Lower leg skin (tissue), 4 donors: ENCODE results near the gene FZD4. TPM values are rescaled to one million over a fixed set of nuclear protein-coding genes. Genes with fewer than 3 reads are reported as not detected.

Experiments
- DNase-seq, 2 donors: peaks; one replicate each; pipeline ENCODE4 v3.0.0-alpha.2; 2019; ENCODE audit warnings: low spot score in 2 of 2
- H3K4me3 ChIP-seq: fragments of 200-600 bp; sonication (generic); 2 replicates; pipeline ENCODE4 v1.5.1; 2017; ENCODE audit warnings: mild to moderate bottlenecking, low read depth; ENCODE audit not compliant: poor library complexity, severe bottlenecking
- POLR2A ChIP-seq, 2 donors: fragments of 450-650 bp; IDR thresholded peaks; one replicate each; pipeline ENCODE4 v1.6.1; 2016 to 2017; ENCODE audit warnings: antibody characterized with exemption in 2 of 2, mild to moderate bottlenecking in 1 of 2, moderate library complexity in 1 of 2
- WGBS, 2 donors: methylation state at CpG; one replicate each; pipeline ENCODE4 v1.1.5; 2018; 5-methylcytosine and 5-hydroxymethylcytosine counted together
- intact Hi-C: fragments of 100-400 bp; cut with DNase I; formaldehyde crosslinking; loops from one replicate; pipeline ENCODE4 v1.15.0; 2023; ENCODE audit warnings: low total_unique reads
- total RNA-seq, 4 donors: library from RNA; depleted of rRNA; stranded (reverse); fragments of >200 nt; gene quantifications; one replicate each; pipeline ENCODE4 v1.1.0, GENCODE V29; 2016
- TF ChIP-seq, protein P1 (sequence below), 3 donors: fragments of 450-650 bp; IDR thresholded peaks; one replicate each; pipeline ENCODE4 v1.5.1; 2016; ENCODE audit warnings: antibody characterized with exemption in 3 of 3, mild to moderate bottlenecking in 3 of 3, moderate library complexity in 2 of 3

Gene FZD4
- total RNA-seq, 4 donors from 2014 or later: 10.6 to 15.8 (median 12.9) TPM

DNA sequence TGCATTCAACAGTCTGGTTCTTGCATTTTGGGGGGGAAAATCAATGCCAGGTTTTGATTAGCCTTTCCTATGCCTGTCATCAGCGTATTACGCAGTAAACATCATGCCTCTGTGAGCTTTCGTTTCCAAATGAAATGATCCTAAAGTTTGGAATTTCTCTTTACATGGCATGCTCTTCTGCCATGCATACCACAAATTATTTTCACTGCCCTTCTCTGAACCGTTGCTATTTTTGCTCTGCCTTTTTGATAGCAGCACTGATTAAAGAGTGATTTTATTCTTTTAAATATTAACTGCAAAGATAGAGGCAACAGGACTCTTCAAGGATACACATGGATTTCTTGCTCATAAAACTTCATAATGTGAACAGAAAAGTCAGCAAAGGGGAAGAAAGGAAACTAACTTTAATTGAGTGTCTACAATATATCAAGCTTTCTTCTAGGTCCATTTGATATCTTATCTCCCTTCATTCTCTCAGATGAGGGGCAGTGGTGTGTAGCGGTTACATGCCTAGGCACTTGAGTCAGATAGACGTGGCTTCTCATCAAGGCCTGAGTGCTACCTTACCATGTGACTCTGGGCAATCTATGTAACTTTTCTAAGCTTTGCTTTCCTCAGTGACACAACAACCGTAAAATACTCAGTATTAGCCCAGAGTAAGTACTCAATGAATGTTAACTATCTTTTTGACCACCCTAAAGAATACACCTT is 25.0 kb upstream of the FZD4 start:
- DNase-seq: no peak
- no peak overlapping the region for H3K4me3 ChIP-seq
- intact Hi-C loops: no loop called here
- TF ChIP-seq, protein P1, sequence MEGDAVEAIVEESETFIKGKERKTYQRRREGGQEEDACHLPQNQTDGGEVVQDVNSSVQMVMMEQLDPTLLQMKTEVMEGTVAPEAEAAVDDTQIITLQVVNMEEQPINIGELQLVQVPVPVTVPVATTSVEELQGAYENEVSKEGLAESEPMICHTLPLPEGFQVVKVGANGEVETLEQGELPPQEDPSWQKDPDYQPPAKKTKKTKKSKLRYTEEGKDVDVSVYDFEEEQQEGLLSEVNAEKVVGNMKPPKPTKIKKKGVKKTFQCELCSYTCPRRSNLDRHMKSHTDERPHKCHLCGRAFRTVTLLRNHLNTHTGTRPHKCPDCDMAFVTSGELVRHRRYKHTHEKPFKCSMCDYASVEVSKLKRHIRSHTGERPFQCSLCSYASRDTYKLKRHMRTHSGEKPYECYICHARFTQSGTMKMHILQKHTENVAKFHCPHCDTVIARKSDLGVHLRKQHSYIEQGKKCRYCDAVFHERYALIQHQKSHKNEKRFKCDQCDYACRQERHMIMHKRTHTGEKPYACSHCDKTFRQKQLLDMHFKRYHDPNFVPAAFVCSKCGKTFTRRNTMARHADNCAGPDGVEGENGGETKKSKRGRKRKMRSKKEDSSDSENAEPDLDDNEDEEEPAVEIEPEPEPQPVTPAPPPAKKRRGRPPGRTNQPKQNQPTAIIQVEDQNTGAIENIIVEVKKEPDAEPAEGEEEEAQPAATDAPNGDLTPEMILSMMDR (IDR thresholded peaks at IDR 0.05): no peak
- no peak for TF ChIP-seq POLR2A (IDR thresholded peaks at IDR 0.05)
- WGBS, 2 donors: 77 to 78% methylated on average over 7 of the region's 7 CpGs

DNA sequence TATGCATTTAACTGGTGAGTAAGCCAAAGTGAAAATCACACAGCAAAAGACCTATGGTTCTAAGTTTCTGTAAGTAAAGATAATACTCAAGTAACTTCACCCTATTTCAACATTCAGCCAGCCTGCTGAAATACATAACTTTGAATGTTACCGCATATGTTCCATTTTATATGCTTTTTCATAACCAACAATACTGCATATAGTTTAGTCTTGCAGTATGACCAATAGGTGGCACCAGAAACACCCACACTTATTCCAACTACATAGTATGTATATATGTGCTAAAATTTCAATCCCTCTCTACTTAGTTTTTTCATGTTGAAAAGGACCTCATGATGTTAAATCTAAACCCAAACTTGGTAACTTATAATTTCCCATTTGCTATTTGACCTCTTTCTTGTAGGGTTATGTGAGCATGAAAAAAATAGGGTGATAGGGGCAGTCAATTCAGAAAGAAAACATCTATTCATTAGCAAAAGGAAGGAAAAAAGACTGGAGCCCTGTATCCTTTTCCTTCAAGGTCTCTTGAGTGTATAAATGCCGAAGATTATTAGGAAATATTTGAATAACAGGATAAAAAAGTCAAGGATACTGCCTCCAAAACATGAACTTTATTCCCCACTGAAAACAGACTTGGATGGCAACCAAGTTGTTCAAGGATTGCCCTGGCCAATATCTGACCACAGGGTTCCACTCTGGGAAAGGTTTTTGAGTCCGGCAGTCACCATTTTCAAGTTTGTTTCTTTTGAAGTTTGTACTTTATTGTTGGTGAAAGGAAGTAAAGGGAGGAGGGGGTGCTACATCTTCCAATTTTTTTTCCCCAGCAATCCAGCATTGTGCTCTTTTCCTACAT is 23.8 kb upstream of the FZD4 start:
- 54 to 56% methylated on average over 3 of the region's 3 CpGs for WGBS, 2 donors
- H3K4me3 ChIP-seq: no peak overlapping the region
- no peak for DNase-seq
- TF ChIP-seq POLR2A (IDR thresholded peaks at IDR 0.05): no peak
- TF ChIP-seq, protein P1 (IDR thresholded peaks at IDR 0.05): no peak
- intact Hi-C loops: no loop called here

DNA sequence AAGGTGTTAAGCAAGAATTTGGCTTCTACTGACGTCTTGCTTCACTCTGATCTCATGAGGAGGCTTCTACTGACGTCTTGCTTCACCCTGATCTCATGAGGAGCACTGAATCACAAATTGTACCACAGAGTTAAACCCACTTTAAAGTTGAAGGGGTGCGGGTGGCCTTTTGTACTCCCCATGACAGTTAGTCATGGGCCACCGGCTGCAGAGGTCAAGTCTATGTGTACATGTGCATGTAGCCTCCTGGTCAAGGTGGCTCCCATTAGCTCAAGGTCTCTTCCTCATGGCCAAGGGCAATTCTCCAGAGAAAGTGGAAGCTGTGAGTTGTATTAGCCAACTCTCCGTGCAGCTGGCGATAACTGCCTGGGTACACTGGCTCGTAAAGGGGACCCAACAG is 23.1 kb upstream of the FZD4 start:
- TF ChIP-seq POLR2A (IDR thresholded peaks at IDR 0.05): no peak
- TF ChIP-seq, protein P1 (IDR thresholded peaks at IDR 0.05): no peak
- no peak for DNase-seq
- intact Hi-C loops: no loop called here
- 84 to 85% methylated on average over 7 of the region's 7 CpGs for WGBS, 2 donors
- no peak overlapping the region for H3K4me3 ChIP-seq

DNA sequence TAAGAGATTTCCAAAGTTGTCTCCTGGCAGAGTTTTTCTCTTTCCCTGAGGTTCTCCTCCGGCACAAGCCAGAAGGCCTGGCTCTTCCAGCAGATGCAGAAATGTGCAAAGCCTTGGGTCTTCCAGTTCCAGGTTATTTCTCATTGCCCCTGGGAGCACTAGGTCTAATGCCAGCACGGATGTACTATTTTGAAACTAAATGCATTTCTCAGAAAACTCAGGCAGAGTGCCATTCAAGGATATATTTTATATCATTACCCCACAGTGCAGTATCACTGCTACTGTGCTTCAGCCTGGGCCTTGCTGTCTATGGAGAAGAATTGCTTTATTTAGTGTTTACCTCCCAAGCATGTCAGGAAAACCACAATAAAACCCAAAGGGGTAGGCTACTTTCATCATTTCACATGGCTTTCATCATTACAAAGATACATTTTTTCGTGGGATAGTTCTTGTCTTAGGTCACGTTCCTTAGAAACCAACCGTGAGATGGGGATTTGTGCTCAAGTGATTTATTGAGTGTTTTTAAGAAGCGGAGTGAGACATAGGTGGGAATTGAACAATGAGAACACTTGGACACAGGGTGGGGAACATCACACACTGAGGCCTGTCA is 22.4 kb upstream of the FZD4 start:
- 83 to 85% methylated on average over 6 of the region's 6 CpGs for WGBS, 2 donors
- intact Hi-C loops: no loop called here
- TF ChIP-seq POLR2A (IDR thresholded peaks at IDR 0.05): no peak
- TF ChIP-seq, protein P1 (IDR thresholded peaks at IDR 0.05): no peak
- no peak for DNase-seq
- H3K4me3 ChIP-seq: no peak overlapping the region

DNA sequence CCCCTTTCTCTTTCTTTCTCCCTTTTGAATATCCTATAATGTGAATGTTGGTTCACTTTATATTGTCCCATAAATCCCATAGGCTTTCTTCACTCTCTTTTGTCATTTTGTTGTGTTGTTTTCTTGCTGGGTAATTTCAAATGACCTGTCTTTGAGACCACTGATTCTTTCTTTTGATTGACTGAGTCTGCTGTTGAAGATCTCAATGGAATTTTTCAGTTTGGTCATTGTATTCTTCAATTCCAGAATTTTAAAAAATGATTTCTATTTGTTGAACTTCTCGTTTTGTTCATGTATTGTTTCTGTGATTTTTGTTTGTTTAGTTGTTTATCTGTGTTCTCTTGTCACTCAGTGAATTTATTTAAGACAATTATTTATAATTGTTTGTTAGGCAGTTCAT is 17.5 kb upstream of the FZD4 start:
- TF ChIP-seq POLR2A (IDR thresholded peaks at IDR 0.05): no peak
- TF ChIP-seq, protein P1 (IDR thresholded peaks at IDR 0.05): no peak
- H3K4me3 ChIP-seq: no peak overlapping the region
- intact Hi-C loops: no loop called here
- DNase-seq: no peak
- WGBS, 2 donors: 79 to 88% methylated on average over 1 of the region's 1 CpG
